NCI-H1436 treated with DMSO at 0.1 percent for 48 hours (cell line): ENCODE measurements around the gene SMARCA4.
"Not testable (repeated sequence)": the region's sequence is repeated elsewhere in the genome, so short reads cannot be mapped to it uniquely, and the experiment has no call there.

Source experiments
- DNase-seq: peaks from one replicate; lab custom pipeline; 2025; lab: John Stamatoyannopoulos, UW

SMARCA4 gene

DNA sequence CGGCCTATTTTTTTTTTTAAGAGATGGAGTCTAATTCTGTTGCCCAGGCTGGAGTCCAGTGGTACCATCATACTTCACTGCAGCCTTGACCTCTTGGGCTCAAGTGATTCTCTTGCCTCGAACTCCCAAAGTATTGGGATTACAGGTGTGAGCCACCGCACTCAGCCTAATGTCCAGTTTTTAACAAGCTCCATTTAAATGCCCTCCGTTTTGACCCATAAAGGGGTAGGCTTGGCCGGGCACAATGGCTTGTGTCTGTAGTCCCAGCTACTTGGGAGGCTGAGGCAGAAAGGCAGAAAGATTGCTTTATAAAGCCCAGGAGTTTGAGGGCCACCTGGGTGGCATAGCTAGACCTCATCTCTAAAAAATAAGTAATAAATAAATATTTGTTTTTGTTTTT, 140.2 kb downstream of the SMARCA4 start:
- no peak for DNase-seq

DNA sequence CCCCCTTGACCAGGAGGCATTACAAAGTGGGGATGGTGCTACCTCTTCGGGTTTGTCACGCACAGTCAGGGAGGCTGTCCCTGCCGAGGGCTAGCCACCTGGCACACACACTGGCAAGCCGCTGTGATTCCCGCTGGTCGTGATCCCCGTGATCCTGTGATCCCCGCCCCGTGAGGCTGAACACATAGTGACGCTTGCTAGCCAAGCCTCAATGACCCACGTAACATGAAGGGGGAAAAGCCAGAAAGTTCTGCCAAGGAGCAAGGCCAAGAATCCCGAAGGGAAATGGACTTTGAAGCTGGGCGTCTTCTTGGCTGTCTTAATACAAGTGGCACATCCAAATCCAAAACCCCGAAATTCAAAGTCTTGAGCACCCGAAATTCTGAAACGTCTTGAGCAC, 142.1 kb downstream of the SMARCA4 start:
- DNase-seq: no peak

DNA sequence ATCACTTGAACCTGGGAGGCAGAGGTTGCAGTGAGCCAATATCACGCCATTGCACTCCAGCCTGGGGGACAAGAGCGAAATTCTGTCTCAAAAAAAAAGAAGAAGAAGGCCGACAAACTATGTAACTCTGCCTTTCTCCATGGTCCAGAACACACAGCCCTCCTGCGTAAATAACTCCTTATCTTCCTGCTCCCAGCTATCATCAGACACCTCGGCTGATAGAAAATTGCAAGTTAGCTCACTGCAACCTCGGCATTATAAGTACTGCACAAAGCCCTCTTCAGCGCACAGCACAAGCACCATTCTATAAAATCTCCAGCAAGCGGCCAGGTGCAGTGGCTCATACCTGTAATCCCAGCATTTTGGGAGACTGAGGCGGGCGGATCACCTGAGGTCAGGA, 142.8 kb downstream of the SMARCA4 start:
- not testable (repeated sequence) for DNase-seq

DNA sequence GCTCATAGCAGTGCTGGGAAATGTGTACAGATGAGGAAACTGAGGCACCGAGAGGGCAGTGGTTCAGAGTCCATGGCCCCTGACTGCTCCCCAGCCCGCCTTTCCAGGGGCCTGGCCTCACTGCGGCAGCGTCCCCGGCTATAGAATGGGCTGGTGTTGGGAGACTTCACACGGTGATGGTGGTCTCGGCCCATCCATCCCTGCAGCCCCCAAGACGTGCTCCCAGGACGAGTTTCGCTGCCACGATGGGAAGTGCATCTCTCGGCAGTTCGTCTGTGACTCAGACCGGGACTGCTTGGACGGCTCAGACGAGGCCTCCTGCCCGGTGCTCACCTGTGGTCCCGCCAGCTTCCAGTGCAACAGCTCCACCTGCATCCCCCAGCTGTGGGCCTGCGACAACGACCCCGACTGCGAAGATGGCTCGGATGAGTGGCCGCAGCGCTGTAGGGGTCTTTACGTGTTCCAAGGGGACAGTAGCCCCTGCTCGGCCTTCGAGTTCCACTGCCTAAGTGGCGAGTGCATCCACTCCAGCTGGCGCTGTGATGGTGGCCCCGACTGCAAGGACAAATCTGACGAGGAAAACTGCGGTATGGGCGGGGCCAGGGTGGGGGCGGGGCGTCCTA, 144.3 kb downstream of the SMARCA4 start:
- no peak for DNase-seq

DNA sequence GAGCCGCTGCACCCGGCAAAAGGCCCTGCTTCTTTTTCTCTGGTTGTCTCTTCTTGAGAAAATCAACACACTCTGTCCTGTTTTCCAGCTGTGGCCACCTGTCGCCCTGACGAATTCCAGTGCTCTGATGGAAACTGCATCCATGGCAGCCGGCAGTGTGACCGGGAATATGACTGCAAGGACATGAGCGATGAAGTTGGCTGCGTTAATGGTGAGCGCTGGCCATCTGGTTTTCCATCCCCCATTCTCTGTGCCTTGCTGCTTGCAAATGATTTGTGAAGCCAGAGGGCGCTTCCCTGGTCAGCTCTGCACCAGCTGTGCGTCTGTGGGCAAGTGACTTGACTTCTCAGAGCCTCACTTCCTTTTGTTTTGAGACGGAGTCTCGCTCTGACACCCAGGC, 145.6 kb downstream of the SMARCA4 start:
- DNase-seq: no peak

DNA sequence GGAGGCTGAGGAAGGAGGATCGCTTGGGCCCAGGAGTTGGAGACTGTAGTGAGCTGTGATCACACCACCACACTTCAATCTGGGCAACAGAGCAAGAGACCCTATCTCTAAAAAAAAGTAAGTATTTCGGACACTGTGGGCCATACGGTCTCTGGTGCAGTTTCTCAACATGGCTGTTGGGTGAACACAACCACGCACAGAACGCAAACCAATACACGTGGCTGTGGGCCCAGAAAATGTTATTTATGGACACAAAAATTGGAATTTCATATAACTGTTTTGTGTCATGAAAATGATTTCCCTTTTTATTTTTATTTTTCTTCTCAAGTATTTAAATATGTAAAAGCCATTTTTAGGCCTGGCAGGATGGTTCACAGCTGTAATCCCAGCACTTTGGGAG, 147.9 kb downstream of the SMARCA4 start:
- no peak for DNase-seq

DNA sequence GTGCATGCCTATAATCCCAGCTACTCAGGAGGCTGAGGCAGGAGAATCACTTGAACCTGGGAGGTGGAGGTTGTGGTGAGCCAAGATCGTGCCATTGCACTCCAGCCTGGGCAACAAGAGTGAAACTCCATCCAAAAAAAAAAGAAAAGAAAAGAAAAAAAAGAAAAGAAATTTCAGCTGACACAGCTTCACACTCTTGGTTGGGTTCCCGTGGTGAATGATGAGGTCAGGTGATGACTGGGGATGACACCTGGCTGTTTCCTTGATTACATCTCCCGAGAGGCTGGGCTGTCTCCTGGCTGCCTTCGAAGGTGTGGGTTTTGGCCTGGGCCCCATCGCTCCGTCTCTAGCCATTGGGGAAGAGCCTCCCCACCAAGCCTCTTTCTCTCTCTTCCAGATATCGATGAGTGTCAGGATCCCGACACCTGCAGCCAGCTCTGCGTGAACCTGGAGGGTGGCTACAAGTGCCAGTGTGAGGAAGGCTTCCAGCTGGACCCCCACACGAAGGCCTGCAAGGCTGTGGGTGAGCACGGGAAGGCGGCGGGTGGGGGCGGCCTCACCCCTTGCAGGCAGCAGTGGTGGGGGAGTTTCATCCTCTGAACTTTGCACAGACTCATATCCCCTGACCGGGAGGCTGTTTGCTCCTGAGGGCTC, 150.4 kb downstream of the SMARCA4 start:
- no peak for DNase-seq

DNA sequence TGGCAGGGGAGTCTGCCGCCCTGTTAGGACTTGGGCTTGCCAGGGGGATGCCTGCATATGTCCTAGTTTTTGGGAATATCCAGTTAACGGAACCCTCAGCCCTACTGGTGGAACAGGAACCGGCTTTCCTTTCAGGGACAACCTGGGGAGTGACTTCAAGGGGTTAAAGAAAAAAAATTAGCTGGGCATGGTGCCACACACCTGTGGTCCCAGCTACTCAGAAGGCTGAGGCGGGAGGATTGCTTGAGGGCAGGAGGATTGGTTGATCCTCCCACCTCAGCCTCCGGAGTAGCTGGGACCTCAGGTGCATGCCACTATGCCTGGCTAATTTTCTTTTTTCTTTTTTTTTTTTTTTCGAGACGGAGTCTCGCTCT, 150.9 kb downstream of the SMARCA4 start:
- DNase-seq: no peak
